OCI-LY7 (cell line): ENCODE results near the gene SPEM2. TPM values are rescaled to one million over a fixed set of nuclear protein-coding genes. Genes with fewer than 3 reads are reported as not detected.

Source experiments
- BruUV-seq: library from RNA; stranded (reverse); fragments of 400-500 nt; replicated peaks from 2 replicates; lab custom pipeline; 2021; lab: Mats Ljungman, UMichigan
- CTCF ChIA-PET: fragments of 300-600 bp; sonication (Branson Sonifier 250); formaldehyde crosslinking; loops from one replicate; lab custom pipeline; 2022; ENCODE audit warnings: antibody characterized with exemption; ENCODE audit not compliant: unreplicated experiment; lab: Charles Lee
- POLR2A ChIA-PET: fragments of 300-600 bp; sonication (Branson Sonifier 250); formaldehyde crosslinking; loops from one replicate; lab custom pipeline; 2022; ENCODE audit warnings: antibody characterized with exemption; lab: Charles Lee
- DNase-seq: peaks from one replicate; pipeline ENCODE4 v3.0.0-alpha.2; 2015; ENCODE audit warnings: low spot score
- H2AFZ ChIP-seq: fragments of 200-600 bp; sonication (generic), shearing (Covaris generic); 2 replicates; pipeline ENCODE4 v1.6.1; 2014; ENCODE audit warnings: mild to moderate bottlenecking, antibody characterized with exemption, low read length, moderate library complexity
- H3K27ac ChIP-seq: fragments of 200-600 bp; sonication (generic); 2 replicates; pipeline ENCODE4 v1.5.1; 2014; ENCODE audit warnings: mixed run types, low read depth, mild to moderate bottlenecking, moderate library complexity, low read length, inconsistent platforms; ENCODE audit not compliant: poor library complexity, severe bottlenecking
- H3K36me3 ChIP-seq: fragments of 200-600 bp; sonication (generic); 2 replicates; pipeline ENCODE4 v1.6.1; 2014; ENCODE audit warnings: mild to moderate bottlenecking, antibody characterized with exemption, low read length, moderate library complexity, mixed read lengths; ENCODE audit not compliant: insufficient read depth
- H3K4me1 ChIP-seq: fragments of 200-600 bp; sonication (generic); 2 replicates; pipeline ENCODE4 v1.5.1; 2014; ENCODE audit warnings: mild to moderate bottlenecking, low read length; ENCODE audit not compliant: insufficient read depth, poor library complexity, severe bottlenecking
- H3K4me2 ChIP-seq: fragments of 200-600 bp; sonication (generic); 2 replicates; pipeline ENCODE4 v1.6.1; 2014; ENCODE audit warnings: mild to moderate bottlenecking, low read length
- H3K4me3 ChIP-seq: fragments of 200-600 bp; sonication (generic); 2 replicates; pipeline ENCODE4 v1.5.1; 2014; ENCODE audit warnings: mild to moderate bottlenecking, low read depth, low read length; ENCODE audit not compliant: poor library complexity, severe bottlenecking
- H3K79me2 ChIP-seq: fragments of 200-600 bp; sonication (generic); 2 replicates; pipeline ENCODE4 v1.6.1; 2016; ENCODE audit warnings: low read depth, mild to moderate bottlenecking, low read length, moderate library complexity, mixed read lengths; ENCODE audit not compliant: insufficient read depth
- H3K9me2 ChIP-seq: fragments of 200-600 bp; sonication (generic); 2 replicates; pipeline ENCODE4 v1.6.1; 2016; ENCODE audit warnings: mild to moderate bottlenecking, low read length, mixed read lengths; ENCODE audit not compliant: insufficient read depth
- H3K9me3 ChIP-seq: fragments of 200-600 bp; sonication (generic); 2 replicates; pipeline ENCODE4 v1.6.1; 2014; ENCODE audit warnings: mild to moderate bottlenecking, mixed run types, low read length, mixed read lengths
- H4K20me1 ChIP-seq: fragments of 200-600 bp; sonication (generic); 2 replicates; pipeline ENCODE4 v1.6.1; 2014; ENCODE audit warnings: mild to moderate bottlenecking, antibody characterized with exemption, low read length, moderate library complexity, mixed read lengths; ENCODE audit not compliant: insufficient read depth
- EZH2phosphoT487 ChIP-seq: fragments of 200-600 bp; sonication (generic); IDR thresholded peaks from 2 replicates; pipeline ENCODE4 v1.6.1; 2018; ENCODE audit warnings: low read depth, borderline replicate concordance, mild to moderate bottlenecking, mixed run types, antibody characterized with exemption, low read length, moderate library complexity, mixed read lengths
- intact Hi-C: fragments of 100-400 bp; cut with micrococcal nuclease; formaldehyde crosslinking; loops from one replicate; pipeline ENCODE4 v1.10.0; 2022; ENCODE audit not compliant: unreplicated experiment
- total RNA-seq, 2 experiments: library from RNA; depleted of rRNA in 1 of 2; stranded (reverse); fragments of >200 nt in 1 of 2; shearing (Covaris generic) in 1 of 2; gene quantifications; 2 replicates each; pipeline ENCODE4 v1.2.3, GENCODE V29; 2014 to 2022
- TF ChIP-seq, protein P1 (sequence below): fragments of 200-600 bp; sonication (generic); conservative IDR thresholded peaks from 2 replicates; pipeline ENCODE4 v1.5.1; 2014; ENCODE audit warnings: mild to moderate bottlenecking, antibody characterized with exemption, low read length, moderate library complexity, mixed read lengths

SPEM2 gene
- total RNA-seq, 2 experiments from 2014 or later: not detected

DNA sequence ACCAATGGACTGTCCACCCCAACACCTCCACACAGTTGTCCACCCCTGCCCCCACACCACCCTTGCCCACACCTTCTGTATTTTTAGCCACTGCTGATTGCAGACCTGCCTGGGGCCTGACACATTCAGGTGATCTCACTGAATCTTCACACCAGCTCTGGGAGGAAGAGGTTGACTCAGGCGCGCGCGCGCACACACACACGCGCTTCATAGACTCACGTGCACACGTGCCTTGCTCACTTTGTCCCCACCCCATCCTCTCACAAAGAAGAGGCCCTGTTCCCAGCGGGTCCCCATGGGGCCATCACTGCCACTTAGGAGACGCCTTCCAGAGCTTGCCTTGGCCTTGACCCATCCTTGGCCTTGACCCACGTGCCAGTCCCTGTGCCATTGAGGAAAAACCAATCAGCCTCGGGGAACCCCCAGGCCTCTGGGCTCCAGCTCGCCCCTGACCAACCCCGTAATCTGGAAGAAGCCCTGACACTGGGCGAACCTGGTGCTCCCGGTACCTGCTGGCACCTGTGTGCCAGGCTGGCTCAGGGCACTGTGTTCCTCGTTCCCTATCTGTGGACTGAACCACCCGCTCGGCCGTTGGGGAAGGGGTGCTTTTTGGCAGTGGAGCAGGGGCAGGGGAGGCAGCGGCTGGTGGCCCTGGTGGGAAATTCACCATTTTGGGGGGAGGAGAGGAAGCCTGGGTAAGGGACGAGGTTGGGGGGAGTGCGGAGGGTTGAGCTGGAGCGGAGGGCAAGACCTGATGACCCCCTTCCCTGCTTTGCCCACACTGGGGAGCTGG is 14.6 kb upstream of the SPEM2 start:
- no TSS peak for BruUV-seq
- Histone ChIP-seq H3K4me3 (no peak overlapping the region), H3K27ac (no peak overlapping the region), H3K36me3 (no peaks in the 10 kb centered on the region), H2AFZ (no peak overlapping the region), H3K9me2 (no peaks in the 10 kb centered on the region), H3K4me2 (no peak overlapping the region), H3K4me1 (no peaks in the 10 kb centered on the region), H3K9me3 (no peaks in the 10 kb centered on the region), H4K20me1 (no peaks in the 10 kb centered on the region), H3K79me2 (no peaks in the 10 kb centered on the region)
- TF ChIP-seq, protein P1, sequence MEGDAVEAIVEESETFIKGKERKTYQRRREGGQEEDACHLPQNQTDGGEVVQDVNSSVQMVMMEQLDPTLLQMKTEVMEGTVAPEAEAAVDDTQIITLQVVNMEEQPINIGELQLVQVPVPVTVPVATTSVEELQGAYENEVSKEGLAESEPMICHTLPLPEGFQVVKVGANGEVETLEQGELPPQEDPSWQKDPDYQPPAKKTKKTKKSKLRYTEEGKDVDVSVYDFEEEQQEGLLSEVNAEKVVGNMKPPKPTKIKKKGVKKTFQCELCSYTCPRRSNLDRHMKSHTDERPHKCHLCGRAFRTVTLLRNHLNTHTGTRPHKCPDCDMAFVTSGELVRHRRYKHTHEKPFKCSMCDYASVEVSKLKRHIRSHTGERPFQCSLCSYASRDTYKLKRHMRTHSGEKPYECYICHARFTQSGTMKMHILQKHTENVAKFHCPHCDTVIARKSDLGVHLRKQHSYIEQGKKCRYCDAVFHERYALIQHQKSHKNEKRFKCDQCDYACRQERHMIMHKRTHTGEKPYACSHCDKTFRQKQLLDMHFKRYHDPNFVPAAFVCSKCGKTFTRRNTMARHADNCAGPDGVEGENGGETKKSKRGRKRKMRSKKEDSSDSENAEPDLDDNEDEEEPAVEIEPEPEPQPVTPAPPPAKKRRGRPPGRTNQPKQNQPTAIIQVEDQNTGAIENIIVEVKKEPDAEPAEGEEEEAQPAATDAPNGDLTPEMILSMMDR: no peak
- no peak for TF ChIP-seq EZH2phosphoT487
- CTCF ChIA-PET: no interaction called here
- no peak for DNase-seq
- intact Hi-C loops: no loop called here
- POLR2A ChIA-PET: no interaction called here

DNA sequence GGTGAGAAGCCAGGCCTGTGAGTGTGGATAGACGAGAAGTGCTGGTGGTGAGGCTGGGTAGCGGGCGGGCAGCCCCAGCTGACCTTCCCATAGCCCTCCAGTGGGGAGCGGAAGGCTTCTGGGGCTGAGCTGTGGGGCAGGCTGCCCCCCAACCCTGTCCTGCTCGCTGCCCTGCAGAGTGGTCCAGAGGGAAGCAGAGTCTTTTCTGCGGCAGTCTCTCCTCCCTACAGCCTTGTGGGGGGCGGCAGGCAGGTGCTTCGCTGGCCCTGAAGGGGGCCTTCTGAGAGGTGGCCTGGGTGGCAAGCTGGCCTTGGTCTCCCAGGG is 14.0 kb upstream of the SPEM2 start:
- Histone ChIP-seq H3K36me3 (no peaks in the 10 kb centered on the region), H3K4me3 (no peak overlapping the region), H3K4me1 (no peaks in the 10 kb centered on the region), H4K20me1 (no peaks in the 10 kb centered on the region), H3K9me3 (no peaks in the 10 kb centered on the region), H2AFZ (no peak overlapping the region), H3K4me2 (no peak overlapping the region), H3K9me2 (no peaks in the 10 kb centered on the region), H3K27ac (no peak overlapping the region), H3K79me2 (no peaks in the 10 kb centered on the region)
- DNase-seq: no peak
- ChIA-PET CTCF (no interaction called here), POLR2A (no interaction called here)
- intact Hi-C loops: no loop called here
- TF ChIP-seq EZH2phosphoT487: no peak
- TF ChIP-seq, protein P1: no peak
- no TSS peak for BruUV-seq

DNA sequence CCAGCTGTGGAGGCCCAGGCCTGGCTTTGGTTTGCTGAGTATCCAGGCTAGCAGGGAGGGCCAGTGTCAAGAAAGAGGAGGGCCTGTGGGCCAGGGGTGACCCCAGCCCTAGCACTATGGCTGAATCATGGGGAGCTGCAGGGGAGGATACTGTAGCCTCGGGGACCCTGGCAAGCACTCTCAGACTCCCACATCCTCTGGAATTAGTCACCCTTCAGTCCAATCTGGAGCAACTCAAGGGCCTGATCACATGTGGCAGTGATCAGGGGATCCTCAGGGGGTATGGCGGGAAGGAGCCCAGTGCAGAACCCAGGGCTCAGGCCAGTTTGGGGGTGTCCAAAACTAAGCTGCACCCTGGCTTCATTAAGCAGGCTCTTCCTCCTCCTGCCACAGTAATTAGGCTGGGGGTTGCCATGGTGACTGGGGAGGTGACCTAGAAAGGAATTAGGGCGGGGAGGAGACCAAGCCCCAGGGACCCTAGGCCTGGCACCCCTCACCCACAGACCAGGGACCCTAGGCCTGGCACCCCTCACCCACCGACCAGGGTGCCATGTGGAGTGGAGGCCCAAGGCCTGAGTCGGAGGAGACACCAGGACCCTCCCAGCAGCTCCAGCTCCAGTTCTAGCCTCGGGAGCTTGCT is 11.9 kb upstream of the SPEM2 start:
- no peak for DNase-seq
- no peaks in the 10 kb centered on the region for H3K36me3 ChIP-seq

More for the DNA sequence above, 11.9 kb upstream of the SPEM2 start:
- H3K27ac ChIP-seq: no peak overlapping the region
- H2AFZ ChIP-seq: no peak overlapping the region
- BruUV-seq: no TSS peak
- no peak overlapping the region for H3K4me2 ChIP-seq
- no peaks in the 10 kb centered on the region for H3K9me2 ChIP-seq
- ChIA-PET POLR2A (no interaction called here), CTCF (no interaction called here)
- no peaks in the 10 kb centered on the region for H4K20me1 ChIP-seq
- intact Hi-C loops: no loop called here
- no peak for TF ChIP-seq EZH2phosphoT487
- TF ChIP-seq, protein P1: no peak
- H3K4me1 ChIP-seq: no peaks in the 10 kb centered on the region
- H3K9me3 ChIP-seq: no peaks in the 10 kb centered on the region
- no peak overlapping the region for H3K4me3 ChIP-seq
- H3K79me2 ChIP-seq: no peaks in the 10 kb centered on the region
